HG03439 (cell line): ENCODE measurements around the gene KRTAP4-4.
"Not testable (repeated sequence)": the region's sequence is repeated elsewhere in the genome, so short reads cannot be mapped to it uniquely, and the experiment has no call there.

Experiments used
- ATAC-seq: cut with Tn5 transposase; IDR thresholded peaks from one replicate; pipeline ENCODE4 v1.9.1; 2021; ENCODE audit warnings: mild to moderate bottlenecking, moderate library complexity; ENCODE audit not compliant: unreplicated experiment

The KRTAP4-4 gene

GRCh38 chr17:41160648-41161047, at the start of gene KRTAP4-4:
KRTAP4-4 (minus strand) TSS chr17:41160748; CDS start chr17:41160691, 57 bp downstream.
- no peak for ATAC-seq

- ATAC-seq, result no peak
Observed at GRCh38 chr17:41199421-41200078, 39.0 kb upstream of the KRTAP4-4 start.

GRCh38 chr17:41196068-41196467, 35.5 kb upstream of the KRTAP4-4 start:
- ATAC-seq, result no peak

GRCh38 chr17:41190328-41190727, 29.8 kb upstream of the KRTAP4-4 start:
- ATAC-seq, result no peak

GRCh38 chr17:41189837-41190318, 29.3 kb upstream of the KRTAP4-4 start, which contains the start of gene KRTAP9-1:
KRTAP9-1 (plus strand) TSS chr17:41189887; CDS start chr17:41189887, 0 bp downstream.
- ATAC-seq, result not testable (repeated sequence)

- no peak for ATAC-seq
Observed at GRCh38 chr17:41186872-41187271, 26.3 kb upstream of the KRTAP4-4 start.

- no peak for ATAC-seq
Observed at GRCh38 chr17:41185001-41185400, 24.5 kb upstream of the KRTAP4-4 start.

- ATAC-seq, result no peak
Observed at GRCh38 chr17:41184480-41184961, 24.0 kb upstream of the KRTAP4-4 start, which contains the start of gene KRTAP4-1. KRTAP4-1 (minus strand) TSS chr17:41184911; CDS start chr17:41184854, 57 bp downstream.

- no peak for ATAC-seq
Observed at GRCh38 chr17:41178843-41179616, 18.5 kb upstream of the KRTAP4-4 start.

- ATAC-seq, result no peak
Observed at GRCh38 chr17:41178341-41178740, 17.8 kb upstream of the KRTAP4-4 start.

GRCh38 chr17:41177727-41178271, 17.3 kb upstream of the KRTAP4-4 start, which contains the start of gene KRTAP4-2:
KRTAP4-2 (minus strand) TSS chr17:41178221; CDS start chr17:41178164, 57 bp downstream.
- ATAC-seq, result no peak

- ATAC-seq, result no peak
Observed at GRCh38 chr17:41176744-41177387, 16.3 kb upstream of the KRTAP4-4 start.

GRCh38 chr17:41171886-41172285, 11.3 kb upstream of the KRTAP4-4 start:
- ATAC-seq, result no peak

- ATAC-seq, result no peak
Observed at GRCh38 chr17:41168121-41168520, 7.6 kb upstream of the KRTAP4-4 start, which contains the start of gene KRTAP4-3. KRTAP4-3 (minus strand) TSS chr17:41168221; CDS start chr17:41168172, 49 bp downstream.

- no peak for ATAC-seq
Observed at GRCh38 chr17:41167561-41167960, 7.0 kb upstream of the KRTAP4-4 start.

- no peak for ATAC-seq
Observed at GRCh38 chr17:41163828-41164227, 3.3 kb upstream of the KRTAP4-4 start.

GRCh38 chr17:41160190-41160589, 358 bp downstream of the KRTAP4-4 start:
- not testable (repeated sequence) for ATAC-seq

GRCh38 chr17:41153856-41154255, 6.7 kb downstream of the KRTAP4-4 start:
- no peak for ATAC-seq

GRCh38 chr17:41151525-41151924, 9.0 kb downstream of the KRTAP4-4 start:
- ATAC-seq, result no peak

GRCh38 chr17:41150026-41150425, 10.5 kb downstream of the KRTAP4-4 start:
- no peak for ATAC-seq

GRCh38 chr17:41149652-41149985, 10.9 kb downstream of the KRTAP4-4 start, which contains the start of gene KRTAP4-5:
KRTAP4-5 (minus strand) TSS chr17:41149825; CDS start chr17:41149767, 58 bp downstream.
- no peak for ATAC-seq
